Measurements from ENCODE around the gene IL31RA.

Gene IL31RA

GRCh38 chr5:55904152-55904551 is 53.0 kb downstream of the IL31RA start:
- DNase-seq, result no peak

DNA sequence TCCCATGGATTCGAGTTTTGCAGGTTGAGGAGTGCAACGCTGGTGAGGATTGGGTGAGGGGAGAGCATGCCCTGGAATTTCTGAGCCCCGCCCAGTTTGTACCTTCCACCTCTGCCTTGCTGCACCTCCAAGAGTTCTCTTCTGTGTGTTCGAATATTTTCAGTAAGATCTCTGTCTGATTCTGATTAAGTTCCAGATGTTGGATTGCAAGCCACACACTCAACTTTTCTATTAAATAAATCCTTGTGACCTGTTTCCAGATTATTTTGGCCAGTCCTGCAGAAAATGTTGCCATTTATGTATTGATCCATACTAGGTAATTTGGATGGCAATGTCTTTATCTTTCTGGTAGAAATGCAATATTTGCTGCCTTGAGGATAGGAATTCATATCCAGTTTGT is 54.1 kb downstream of the IL31RA start:
- no peak for DNase-seq

GRCh38 chr5:55907927-55908326 is 56.8 kb downstream of the IL31RA start:
- no peak for DNase-seq

- DNase-seq, result no peak
Observed at GRCh38 chr5:55908804-55909203, 57.6 kb downstream of the IL31RA start.

- DNase-seq, result peak; percentile 75
Observed at GRCh38 chr5:55911784-55912653, 60.9 kb downstream of the IL31RA start.

GRCh38 chr5:55913466-55914413 is 62.6 kb downstream of the IL31RA start:
- DNase-seq, result no peak

GRCh38 chr5:55914971-55915370 is 63.8 kb downstream of the IL31RA start:
- DNase-seq, result no peak

DNA sequence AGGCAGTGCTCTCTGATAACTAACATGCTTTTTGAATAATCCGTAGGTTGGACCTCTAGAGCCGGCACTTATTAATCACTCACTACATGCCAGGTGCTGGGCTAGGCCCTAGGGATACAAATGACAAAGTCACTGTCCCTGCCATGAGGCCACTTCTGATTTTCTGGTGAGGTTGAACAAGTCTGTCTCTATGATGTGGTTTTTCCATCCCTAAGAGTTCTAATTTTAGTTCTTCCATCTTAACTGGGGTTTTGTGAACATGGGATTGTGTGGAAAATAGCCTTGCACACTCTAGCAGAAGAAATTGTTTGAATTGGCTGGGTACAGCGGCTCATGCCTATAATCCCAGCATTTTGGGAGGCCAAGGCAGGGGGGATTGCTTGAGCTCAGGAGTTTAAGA is 64.6 kb downstream of the IL31RA start:
- no peak for DNase-seq

DNA sequence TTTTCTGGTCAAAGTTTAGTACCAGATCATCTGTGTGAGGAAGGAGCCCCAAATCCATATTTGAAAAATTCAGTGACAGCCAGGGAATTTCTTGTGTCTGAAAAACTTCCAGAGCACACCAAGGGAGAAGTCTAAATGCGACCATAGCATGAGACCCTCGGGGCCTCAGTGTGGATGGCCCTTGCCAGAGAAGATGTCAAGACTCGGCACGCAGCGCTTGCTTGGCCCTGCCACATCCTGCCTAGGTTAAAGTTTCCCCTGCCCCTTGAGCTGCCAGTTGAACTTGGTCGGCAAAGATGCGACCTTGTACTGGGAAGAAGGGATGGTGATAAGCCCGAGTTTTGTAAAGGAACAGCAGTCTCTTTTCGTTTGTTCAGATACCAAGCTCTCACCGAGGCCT is 65.8 kb downstream of the IL31RA start:
- DNase-seq, result no peak

DNA sequence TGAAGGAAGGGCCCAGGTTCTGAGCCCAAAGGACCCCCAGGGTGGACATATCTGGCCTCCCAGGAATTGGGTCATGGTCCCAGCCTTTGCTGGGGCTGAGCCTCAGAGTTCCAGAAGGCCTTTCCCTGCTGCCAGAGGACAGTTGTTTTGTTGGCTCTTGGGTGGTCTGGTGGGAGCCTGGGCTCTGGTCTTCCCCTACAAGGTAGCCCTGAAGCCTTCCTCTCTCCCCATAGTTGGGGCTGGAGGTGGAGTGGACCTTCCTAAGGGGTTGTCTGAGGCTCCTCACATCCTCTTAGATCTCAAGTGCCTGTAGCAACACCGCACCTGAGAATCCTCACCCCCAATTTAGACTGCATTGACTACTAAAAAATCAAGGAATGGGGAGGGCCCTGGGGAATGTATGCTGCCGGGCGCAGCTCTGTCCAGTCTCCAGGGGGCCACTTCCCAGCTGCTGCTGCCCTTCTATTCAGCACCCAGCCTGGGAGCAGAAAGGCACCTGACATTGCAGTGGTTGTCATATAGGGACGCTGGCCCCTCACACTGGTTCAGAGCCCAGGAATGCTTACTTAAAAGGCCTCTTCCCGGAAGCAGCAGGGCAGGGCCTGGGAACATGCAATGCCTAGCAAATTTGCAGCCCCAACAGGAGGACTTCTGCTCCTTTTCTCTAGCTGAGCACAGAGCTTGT is 66.4 kb downstream of the IL31RA start:
- DNase-seq, result no peak

DNA sequence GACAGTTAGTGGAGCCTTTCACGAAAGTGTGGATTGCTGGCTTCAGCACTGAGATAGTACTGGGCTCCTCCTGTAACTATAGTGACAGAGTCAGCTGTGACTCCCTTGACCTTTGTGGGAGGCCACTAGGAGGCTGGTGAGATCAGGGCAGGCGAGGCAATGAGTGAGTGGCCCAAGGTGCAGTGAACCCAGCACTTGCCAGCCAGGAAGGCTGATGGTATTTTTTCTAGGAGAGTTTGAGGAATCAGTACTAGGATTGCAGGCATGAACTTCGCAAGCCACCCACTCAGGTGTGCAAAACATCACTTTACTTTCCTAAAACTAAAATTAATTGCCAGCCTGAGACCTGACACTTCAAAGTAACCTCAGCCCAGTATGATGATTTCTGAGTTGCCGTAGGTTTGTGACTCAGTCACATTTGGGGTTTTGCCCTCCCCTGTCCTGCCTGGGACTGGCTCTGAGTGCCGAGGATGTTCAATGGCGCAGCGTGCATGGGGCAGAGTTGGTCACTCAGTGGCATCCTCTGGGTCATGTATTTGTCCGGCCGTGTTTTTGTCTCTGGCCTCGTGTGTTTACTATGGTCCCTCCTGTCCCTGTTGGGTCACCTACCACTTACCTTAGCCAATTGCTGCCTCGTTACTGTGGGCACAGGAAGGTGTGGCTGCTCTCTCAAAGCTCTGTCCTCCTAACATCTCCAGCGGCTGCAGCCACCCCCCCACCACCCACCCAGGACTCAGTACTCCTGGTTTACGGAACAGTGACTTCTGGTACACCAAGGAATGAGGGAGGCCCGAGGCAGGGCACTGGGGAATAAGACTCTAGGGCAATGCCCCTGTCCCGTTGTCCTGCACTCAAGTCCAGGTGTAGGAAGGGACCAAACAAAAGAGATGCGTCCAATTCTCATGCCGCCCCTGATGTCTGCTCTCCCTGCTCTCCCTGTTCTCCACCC is 67.2 kb downstream of the IL31RA start:
- DNase-seq, result peak; percentile 55

DNA sequence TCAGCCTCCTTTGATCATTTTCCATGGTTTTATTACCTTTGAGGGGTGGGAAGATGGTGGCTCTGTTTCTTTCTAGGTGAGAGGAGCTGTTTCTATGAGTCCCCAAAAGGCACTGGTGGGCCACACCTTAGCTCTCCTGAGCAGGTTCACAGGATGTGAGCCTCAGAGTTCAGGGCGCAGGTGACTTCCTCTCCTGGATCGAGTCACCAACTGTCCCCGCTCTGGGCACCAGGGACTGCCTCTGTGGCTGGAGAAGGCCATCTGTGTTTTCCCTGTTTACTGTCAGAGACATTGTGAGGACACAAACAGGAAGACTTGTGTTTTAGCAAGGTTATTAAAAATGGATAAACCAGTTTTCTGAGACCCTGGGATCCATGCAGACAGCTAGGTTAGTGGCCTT is 68.5 kb downstream of the IL31RA start:
- no peak for DNase-seq

DNA sequence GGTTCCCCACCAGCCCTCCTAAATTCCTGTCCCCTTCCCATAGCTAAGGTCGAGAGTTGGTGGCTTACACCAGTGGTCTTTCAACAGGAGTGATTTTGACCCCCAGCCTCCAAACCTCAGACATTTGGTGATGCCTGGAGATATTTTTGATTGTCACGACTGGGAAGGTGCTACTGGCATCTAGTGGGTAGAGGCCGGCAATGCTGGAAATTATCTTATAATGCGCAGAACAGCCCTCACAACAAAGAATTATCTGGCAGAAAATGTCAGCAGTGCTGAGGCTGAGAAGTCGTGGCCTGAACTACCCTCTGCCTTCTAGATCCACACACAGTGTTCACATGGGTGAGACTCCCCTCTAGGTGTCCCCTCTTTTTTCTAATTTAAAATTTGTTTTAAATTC is 69.6 kb downstream of the IL31RA start:
- DNase-seq, result peak; percentile 58

- no peak for DNase-seq
Observed at GRCh38 chr5:55921617-55922016, 70.5 kb downstream of the IL31RA start.

DNA sequence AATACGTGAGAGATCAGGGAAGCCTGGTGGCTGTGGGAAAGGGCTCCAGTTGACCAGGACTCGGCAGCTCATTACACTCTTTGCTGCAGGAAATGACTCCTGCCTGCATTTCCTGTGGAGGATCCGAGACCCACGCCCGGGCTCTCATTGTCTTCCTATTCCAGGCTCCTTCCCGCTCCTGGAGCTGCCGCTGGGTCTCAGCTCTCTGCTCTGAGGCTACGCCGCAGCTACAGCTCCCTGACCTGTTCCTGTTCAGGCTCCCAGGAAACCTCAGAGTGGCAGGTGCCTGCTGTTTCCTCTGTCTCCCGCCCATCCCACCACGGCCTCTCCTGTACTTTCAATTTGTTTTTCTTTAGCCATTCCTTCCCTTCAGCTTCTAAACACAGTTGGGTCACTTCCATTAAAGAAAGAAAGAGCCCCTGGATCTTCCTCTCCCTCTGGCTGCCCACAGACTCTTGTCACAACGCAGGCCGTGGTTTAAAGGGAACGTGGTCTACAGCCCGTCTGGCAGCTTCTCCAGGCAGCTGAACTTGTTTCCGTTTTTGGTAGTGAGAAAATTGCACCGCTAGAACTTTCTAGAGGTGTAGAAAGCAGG is 72.1 kb downstream of the IL31RA start:
- DNase-seq, result no peak

- DNase-seq, result no peak
Observed at GRCh38 chr5:55923865-55924500, 72.8 kb downstream of the IL31RA start.

DNA sequence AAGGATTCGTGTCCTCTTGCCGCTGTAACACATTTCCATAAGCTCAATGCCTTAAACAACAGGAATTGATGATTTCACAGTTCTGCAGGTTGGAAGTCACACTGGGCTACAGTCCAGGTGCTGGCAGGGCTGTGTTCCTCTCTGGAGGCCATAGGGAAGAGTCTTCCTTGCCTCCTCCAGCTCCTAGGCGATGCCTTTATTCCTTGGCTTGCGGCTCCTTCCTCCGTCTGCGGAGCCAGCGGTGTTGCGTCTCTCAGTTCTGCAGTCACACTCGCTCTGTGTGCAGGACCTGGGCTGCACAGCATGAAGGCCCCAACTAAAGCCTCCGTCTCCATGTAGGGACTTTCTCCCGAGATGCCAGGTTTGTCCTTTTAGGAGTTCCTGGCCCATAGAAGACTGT is 73.6 kb downstream of the IL31RA start:
- DNase-seq, result no peak

GRCh38 chr5:55925181-55925580 is 74.0 kb downstream of the IL31RA start:
- no peak for DNase-seq

DNA sequence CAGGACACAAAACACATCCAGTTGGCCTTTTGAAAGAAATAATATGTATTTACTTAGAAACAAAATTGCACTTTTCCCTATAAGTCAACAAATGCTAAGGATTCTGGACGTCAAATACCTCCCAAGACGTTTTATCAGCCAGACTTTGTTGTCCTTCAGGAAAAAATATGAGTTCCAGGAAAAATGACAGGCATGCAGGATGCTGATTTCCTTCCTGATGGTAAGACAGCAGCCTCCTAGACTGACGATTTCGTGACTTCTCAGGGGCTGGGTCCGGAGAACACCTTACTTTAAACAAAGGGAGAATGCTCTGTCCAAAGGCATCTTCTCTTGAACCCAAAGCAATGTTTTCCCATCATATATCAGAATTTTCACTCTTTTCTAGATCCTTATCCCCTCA is 74.6 kb downstream of the IL31RA start:
- DNase-seq, result no peak

GRCh38 chr5:55926476-55926875 is 75.3 kb downstream of the IL31RA start:
- no peak for DNase-seq

Measured in OCI-M1 (cell line).